Small intestine (tissue), 7 donors: ENCODE results near the gene MALRD1. TPM values are rescaled to one million over a fixed set of nuclear protein-coding genes. Genes with fewer than 3 reads are reported as not detected.

ENCODE experiments used
- DNase-seq, 2 donors: peaks; one replicate each; pipeline versions ENCODE4 v3.0.0 to v3.0.0-alpha.2; 2013
- FAIRE-seq: peaks from 2 replicates; lab custom pipeline; 2012; peaks lifted over from hg19 to GRCh38; lab: Jason Lieb, UNC
- H3K27ac ChIP-seq, 3 donors: one replicate each; pipeline ENCODE4 v1.5.1; 2013; ENCODE audit warnings: low read length in 2 of 3, mild to moderate bottlenecking in 2 of 3, control low read depth in 1 of 3, inconsistent platforms in 1 of 3, low read depth in 1 of 3, moderate library complexity in 1 of 3
- H3K27me3 ChIP-seq, 3 donors: one replicate each; pipeline ENCODE4 v1.6.1; 2013; ENCODE audit warnings: low read length in 3 of 3, inconsistent platforms in 1 of 3; ENCODE audit not compliant: control insufficient read depth in 3 of 3, insufficient read depth in 3 of 3
- H3K36me3 ChIP-seq, 3 donors: one replicate each; pipeline ENCODE4 v1.6.1; 2013; ENCODE audit warnings: low read length in 3 of 3, inconsistent platforms in 1 of 3, low read depth in 1 of 3, mild to moderate bottlenecking in 1 of 3, moderate library complexity in 1 of 3; ENCODE audit not compliant: control insufficient read depth in 3 of 3, insufficient read depth in 2 of 3
- H3K4me1 ChIP-seq, 3 donors: one replicate each; pipeline ENCODE4 v1.6.1; 2013; ENCODE audit warnings: low read length in 2 of 3, inconsistent platforms in 1 of 3, low read depth in 1 of 3, mild to moderate bottlenecking in 1 of 3, moderate library complexity in 1 of 3; ENCODE audit not compliant: control insufficient read depth in 3 of 3, insufficient read depth in 2 of 3
- H3K4me3 ChIP-seq, 3 donors: one replicate each; pipeline ENCODE4 v1.5.1; 2013; ENCODE audit warnings: low read length in 3 of 3, control low read depth in 1 of 3, inconsistent platforms in 1 of 3, low read depth in 1 of 3, mild to moderate bottlenecking in 1 of 3, moderate library complexity in 1 of 3
- H3K9me3 ChIP-seq, 2 donors: one replicate each; pipeline ENCODE4 v1.6.1; 2013; ENCODE audit warnings: low read depth in 1 of 2, low read length in 1 of 2; ENCODE audit not compliant: control insufficient read depth in 2 of 2, insufficient read depth in 1 of 2
- WGBS, 3 donors: extraction: QIAGEN DNeasy Blood & Tissue Kit; methylation state at CpG; one replicate each; pipeline ENCODE4 v1.1.7; 2013; 5-methylcytosine and 5-hydroxymethylcytosine counted together
- polyA plus RNA-seq, 4 donors: library from polyadenylated mRNA; stranded (reverse) in 3 of 4; unstranded in 1 of 4; fragments of 200-250 nt in 3 of 4; fragments of 120-200 nt in 1 of 4; gene quantifications; one replicate each; pipeline versions ENCODE4 v1.2.1 to v1.2.3, GENCODE V29; 2013
- donor health status: healthy with polysubstance abuse.
- donor health status: control.
- donor health status: control.
- donor health status: Bipolar disorder and iron deficiency.
- donor health status: healthy.

Gene MALRD1
- polyA plus RNA-seq, 4 donors: 21.2 to 201 (median 35.0) TPM

GRCh38 chr10:19111501-19112267, 63.1 kb downstream of the MALRD1 start:
- no peak for DNase-seq
- WGBS, 3 donors: 33 to 62% (median 54%) methylated on average over 1 of the region's 1 CpG
- Histone ChIP-seq H3K27me3 (no peaks in the 10 kb centered on the region), H3K36me3 (peaks cover 0 to 14% (median 6%) of the 10 kb centered on the region in 3 donors), H3K4me3 (no peak overlapping the region), H3K27ac (no peak overlapping the region), H3K9me3 (peaks cover 0 to 4% of the 10 kb centered on the region in 2 donors), H3K4me1 (no peaks in the 10 kb centered on the region)
- no peak for FAIRE-seq

GRCh38 chr10:19117438-19117837, 68.8 kb downstream of the MALRD1 start:
- no peak for DNase-seq
- WGBS, 3 donors: 81 to 87% (median 84%) methylated on average over 1 of the region's 1 CpG
- no peak for FAIRE-seq
- Histone ChIP-seq H3K36me3 (peaks cover 0 to 5% (median 0%) of the 10 kb centered on the region in 3 donors), H3K4me1 (no peaks in the 10 kb centered on the region), H3K27me3 (no peaks in the 10 kb centered on the region), H3K27ac (no peak overlapping the region), H3K9me3 (no peaks in the 10 kb centered on the region), H3K4me3 (no peak overlapping the region)

GRCh38 chr10:19119191-19119590, 70.6 kb downstream of the MALRD1 start:
- FAIRE-seq (no peak), DNase-seq (no peak)
- Histone ChIP-seq H3K9me3 (no peaks in the 10 kb centered on the region), H3K27me3 (no peaks in the 10 kb centered on the region), H3K4me3 (no peak overlapping the region), H3K27ac (no peak overlapping the region), H3K36me3 (peaks cover 0 to 12% (median 0%) of the 10 kb centered on the region in 3 donors), H3K4me1 (no peaks in the 10 kb centered on the region)
- 68 to 90% (median 82%) methylated on average over 6 of the region's 6 CpGs for WGBS, 3 donors

- H3K27ac ChIP-seq: no peak overlapping the region
- H3K9me3 ChIP-seq: no peaks in the 10 kb centered on the region
- H3K4me3 ChIP-seq: no peak overlapping the region
- H3K36me3 ChIP-seq: peaks cover 0 to 13% (median 0%) of the 10 kb centered on the region in 3 donors
- no peaks in the 10 kb centered on the region for H3K27me3 ChIP-seq
- no peak for DNase-seq
- H3K4me1 ChIP-seq: no peaks in the 10 kb centered on the region
- no peak for FAIRE-seq
- 92 to 98% (median 94%) methylated on average over 5 of the region's 5 CpGs for WGBS, 3 donors
Measured at GRCh38 chr10:19120381-19120908, 71.8 kb downstream of the MALRD1 start.

GRCh38 chr10:19133992-19134391, 85.4 kb downstream of the MALRD1 start:
- Histone ChIP-seq H3K4me1 (no peaks in the 10 kb centered on the region), H3K27ac (no peak overlapping the region), H3K27me3 (no peaks in the 10 kb centered on the region), H3K36me3 (peaks cover 0 to 15% (median 9%) of the 10 kb centered on the region in 3 donors), H3K4me3 (no peak overlapping the region), H3K9me3 (no peaks in the 10 kb centered on the region)
- DNase-seq (no peak), FAIRE-seq (no peak)
- WGBS, 3 donors: 81 to 91% (median 85%) methylated on average over 4 of the region's 4 CpGs

- Histone ChIP-seq H3K36me3 (peaks cover 0 to 8% (median 4%) of the 10 kb centered on the region in 3 donors), H3K27me3 (no peaks in the 10 kb centered on the region), H3K4me1 (peaks cover 0 to 4% (median 0%) of the 10 kb centered on the region in 3 donors), H3K9me3 (no peaks in the 10 kb centered on the region), H3K4me3 (no peak overlapping the region), H3K27ac (no peak overlapping the region)
- WGBS, 3 donors: 90 to 92% (median 92%) methylated on average over 4 of the region's 4 CpGs
- DNase-seq (no peak), FAIRE-seq (no peak)
Measured at GRCh38 chr10:19142967-19143366, 94.4 kb downstream of the MALRD1 start.

- WGBS, 3 donors: 89 to 94% (median 91%) methylated on average over 4 of the region's 4 CpGs
Measured at GRCh38 chr10:19144206-19144605, 95.6 kb downstream of the MALRD1 start.

GRCh38 chr10:19154375-19154774, 105.8 kb downstream of the MALRD1 start:
- no peak for FAIRE-seq
- WGBS, 3 donors: 80 to 96% (median 91%) methylated on average over 4 of the region's 4 CpGs

More at GRCh38 chr10:19144206-19144605, 95.6 kb downstream of the MALRD1 start:
- H3K9me3 ChIP-seq: no peaks in the 10 kb centered on the region
- H3K4me3 ChIP-seq: no peak overlapping the region
- FAIRE-seq: no peak
- peaks cover 0 to 4% (median 0%) of the 10 kb centered on the region in 3 donors for H3K4me1 ChIP-seq
- H3K27ac ChIP-seq: no peak overlapping the region
- no peaks in the 10 kb centered on the region for H3K27me3 ChIP-seq
- no peak for DNase-seq
- peaks cover 0 to 13% (median 4%) of the 10 kb centered on the region in 3 donors for H3K36me3 ChIP-seq

More at GRCh38 chr10:19154375-19154774, 105.8 kb downstream of the MALRD1 start:
- Histone ChIP-seq H3K27me3 (no peaks in the 10 kb centered on the region), H3K4me1 (no peaks in the 10 kb centered on the region), H3K36me3 (peaks cover 0 to 17% (median 10%) of the 10 kb centered on the region in 3 donors), H3K4me3 (no peak overlapping the region), H3K27ac (no peak overlapping the region), H3K9me3 (no peaks in the 10 kb centered on the region)
- DNase-seq: no peak
